ENCODE measurements around the gene TECTA.

DNA sequence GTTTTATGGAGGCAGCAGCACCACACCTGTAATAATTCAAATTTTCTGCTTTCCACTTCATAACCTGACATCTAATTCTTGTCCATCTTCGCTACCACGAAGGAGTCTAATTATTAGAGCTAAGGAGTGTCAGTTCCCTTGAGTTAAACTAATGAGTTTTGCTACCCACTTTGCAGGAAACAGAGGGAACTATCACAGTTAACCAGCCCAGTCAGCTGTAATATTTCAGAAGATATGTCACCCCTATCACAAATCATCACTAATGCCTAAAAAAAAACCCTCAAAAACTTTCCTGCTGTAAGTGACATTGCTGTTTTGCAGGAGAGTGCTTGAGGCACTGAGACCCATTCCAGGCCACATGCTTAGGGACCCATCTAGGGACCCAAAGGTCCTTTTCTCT lies 8.4 kb downstream of the TECTA start:
- TF ChIP-seq, protein P1, sequence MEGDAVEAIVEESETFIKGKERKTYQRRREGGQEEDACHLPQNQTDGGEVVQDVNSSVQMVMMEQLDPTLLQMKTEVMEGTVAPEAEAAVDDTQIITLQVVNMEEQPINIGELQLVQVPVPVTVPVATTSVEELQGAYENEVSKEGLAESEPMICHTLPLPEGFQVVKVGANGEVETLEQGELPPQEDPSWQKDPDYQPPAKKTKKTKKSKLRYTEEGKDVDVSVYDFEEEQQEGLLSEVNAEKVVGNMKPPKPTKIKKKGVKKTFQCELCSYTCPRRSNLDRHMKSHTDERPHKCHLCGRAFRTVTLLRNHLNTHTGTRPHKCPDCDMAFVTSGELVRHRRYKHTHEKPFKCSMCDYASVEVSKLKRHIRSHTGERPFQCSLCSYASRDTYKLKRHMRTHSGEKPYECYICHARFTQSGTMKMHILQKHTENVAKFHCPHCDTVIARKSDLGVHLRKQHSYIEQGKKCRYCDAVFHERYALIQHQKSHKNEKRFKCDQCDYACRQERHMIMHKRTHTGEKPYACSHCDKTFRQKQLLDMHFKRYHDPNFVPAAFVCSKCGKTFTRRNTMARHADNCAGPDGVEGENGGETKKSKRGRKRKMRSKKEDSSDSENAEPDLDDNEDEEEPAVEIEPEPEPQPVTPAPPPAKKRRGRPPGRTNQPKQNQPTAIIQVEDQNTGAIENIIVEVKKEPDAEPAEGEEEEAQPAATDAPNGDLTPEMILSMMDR (IDR thresholded peaks at IDR 0.05), result no peak
- TF ChIP-seq POLR2A (IDR thresholded peaks at IDR 0.05), result no peak

Data from heart left ventricle (tissue), 13 donors.